Measurements from ENCODE around the gene PPFIA2. TPM values are rescaled to one million over a fixed set of nuclear protein-coding genes. Genes with fewer than 3 reads are reported as not detected.

Gene PPFIA2
- polyA plus RNA-seq (2012; ENCODE audit: missing spikeins): not detected

DNA sequence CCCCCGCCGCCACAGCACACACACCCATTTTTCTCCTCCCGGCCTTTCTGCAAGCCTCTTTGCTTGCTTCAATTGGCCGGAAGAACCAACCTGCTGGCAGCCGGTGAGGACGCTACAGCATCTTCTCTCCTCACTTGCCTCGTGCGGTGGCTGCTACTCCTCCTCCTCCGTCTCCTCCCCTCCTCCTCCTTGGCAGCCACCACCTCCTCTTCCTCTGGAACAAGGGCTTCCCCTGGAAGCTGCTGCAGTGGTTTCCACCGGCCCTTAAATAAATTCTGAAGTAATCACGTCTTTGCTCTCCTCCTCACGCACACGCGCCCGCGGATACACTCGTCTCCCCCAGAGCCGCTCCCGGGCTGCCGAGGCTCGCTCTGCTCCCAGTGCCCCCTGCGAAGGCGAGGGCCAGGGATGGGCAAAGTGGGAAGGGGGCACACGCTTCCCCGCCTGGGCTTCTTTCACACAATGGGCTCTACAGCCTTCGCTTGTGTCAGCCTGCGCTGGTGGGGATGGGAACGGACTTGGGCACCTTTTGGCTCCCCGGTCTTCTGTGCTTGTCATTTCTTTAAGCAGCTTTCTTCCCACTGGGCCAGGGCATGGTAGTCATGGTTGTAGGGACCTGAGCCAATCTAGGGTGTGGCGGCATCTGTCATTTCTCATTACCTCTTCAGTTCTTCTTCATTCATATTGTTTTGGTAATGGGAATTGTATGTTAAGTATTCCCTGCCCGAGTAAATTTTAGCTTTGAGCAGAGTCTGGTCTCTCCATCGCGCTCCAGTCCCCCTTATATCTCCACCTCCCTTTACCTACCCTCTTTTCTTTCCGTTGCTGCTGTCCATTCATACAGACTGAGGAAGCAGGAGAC lies at the start of gene PPFIA2:
PPFIA2 (minus strand) TSS at position 161 of the 862 bp plus-strand sequence.
- no peak for FAIRE-seq
- no peak for DNase-seq (ENCODE audit: insufficient read length)
- TF ChIP-seq POLR2AphosphoS5 (IDR thresholded peaks at IDR 0.05; ENCODE audit: low read depth, low read length) (no peak), TAF1 (IDR thresholded peaks at IDR 0.05; ENCODE audit: borderline replicate concordance, low read depth, low read length) (no peak), POLR2A (IDR thresholded peaks at IDR 0.05; ENCODE audit: low read depth, low read length) (no peak)

DNA sequence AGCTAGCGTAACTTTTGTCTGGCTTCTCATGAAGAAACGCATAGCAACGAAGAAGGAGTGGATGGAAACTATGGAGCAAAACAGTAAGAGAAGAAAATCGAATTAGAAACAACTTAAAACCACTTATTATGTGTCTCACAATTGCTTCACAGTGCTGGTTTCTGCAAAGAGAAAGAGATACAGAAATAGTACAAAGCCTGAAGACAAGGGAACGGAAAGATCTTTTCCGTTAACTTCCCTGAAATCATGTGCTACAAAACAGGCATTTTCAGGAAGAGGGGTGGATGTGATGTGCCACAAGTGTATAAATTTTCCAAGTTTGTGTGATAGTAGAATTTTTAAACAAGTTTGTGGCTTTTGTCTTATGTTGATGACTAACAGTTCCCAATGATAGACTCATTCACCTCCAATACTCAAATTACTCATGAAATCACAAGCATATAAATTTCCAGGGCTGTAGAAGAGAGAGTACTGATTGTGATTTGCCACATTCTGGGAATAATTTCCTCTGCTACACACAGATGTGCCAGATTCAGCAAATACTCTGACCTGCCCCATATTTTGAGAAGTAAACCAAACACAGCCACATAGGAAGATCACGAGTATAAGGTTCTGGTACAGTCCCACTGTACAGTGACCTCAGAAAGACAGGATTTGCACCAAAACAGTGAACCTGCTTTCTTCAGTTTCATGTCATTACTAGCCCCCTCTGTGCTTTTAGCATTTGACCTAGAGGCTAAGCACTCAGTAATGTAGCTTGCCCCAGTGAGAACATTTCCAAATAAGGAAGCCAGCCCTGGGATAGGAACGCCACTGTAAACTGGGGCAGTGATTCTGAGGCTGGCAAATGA lies 41.4 kb upstream of the PPFIA2 start:
- TF ChIP-seq TAF1 (IDR thresholded peaks at IDR 0.05; ENCODE audit: borderline replicate concordance, low read depth, low read length) (no peak), POLR2AphosphoS5 (IDR thresholded peaks at IDR 0.05; ENCODE audit: low read depth, low read length) (no peak), POLR2A (IDR thresholded peaks at IDR 0.05; ENCODE audit: low read depth, low read length) (no peak)
- DNase-seq (ENCODE audit: insufficient read length): no peak
- FAIRE-seq: no peak

DNA sequence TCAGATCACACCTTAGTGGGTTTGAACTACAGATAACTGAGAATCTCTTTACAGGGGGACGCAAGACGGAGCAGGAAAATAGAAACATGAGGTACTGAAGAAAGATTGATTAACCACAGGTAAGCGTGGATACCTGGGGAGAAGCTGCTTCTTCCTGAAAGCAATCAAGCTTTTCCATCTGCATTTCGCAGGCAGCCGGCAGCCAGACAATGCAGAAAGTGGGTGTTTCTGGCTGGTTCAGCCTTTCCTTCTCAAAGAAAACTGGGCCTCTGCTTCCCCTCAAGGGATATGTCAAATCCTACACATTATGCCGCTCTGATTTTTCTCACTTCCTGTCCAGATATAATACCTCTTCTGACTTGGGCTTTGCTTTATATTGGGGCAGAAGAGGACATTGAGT lies 39.1 kb upstream of the PPFIA2 start:
- TF ChIP-seq TAF1 (IDR thresholded peaks at IDR 0.05; ENCODE audit: borderline replicate concordance, low read depth, low read length) (no peak), POLR2A (IDR thresholded peaks at IDR 0.05; ENCODE audit: low read depth, low read length) (no peak), POLR2AphosphoS5 (IDR thresholded peaks at IDR 0.05; ENCODE audit: low read depth, low read length) (no peak)

DNA sequence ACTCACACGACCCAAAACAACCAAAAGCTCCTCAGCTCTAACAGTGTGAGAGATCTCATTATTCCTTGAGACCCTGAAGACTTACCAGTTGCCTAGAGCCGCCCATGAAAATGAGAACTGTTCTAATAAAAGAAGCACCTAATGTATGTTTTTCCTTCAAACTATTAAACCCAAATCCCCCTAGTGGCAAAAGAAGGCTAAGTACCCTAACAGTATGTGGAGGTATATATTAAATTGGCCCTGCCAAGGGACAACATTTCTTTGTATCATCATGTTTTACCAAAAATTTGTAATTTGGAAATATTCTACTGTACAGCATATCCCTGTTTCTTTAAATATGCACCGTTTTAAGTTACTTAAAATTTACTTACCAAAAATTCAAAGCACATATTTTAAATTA lies 38.0 kb upstream of the PPFIA2 start:
- no peak for FAIRE-seq
- DNase-seq (ENCODE audit: insufficient read length): no peak

More for the DNA sequence above, 39.1 kb upstream of the PPFIA2 start:
- FAIRE-seq (no peak), DNase-seq (ENCODE audit: insufficient read length) (no peak)

DNA sequence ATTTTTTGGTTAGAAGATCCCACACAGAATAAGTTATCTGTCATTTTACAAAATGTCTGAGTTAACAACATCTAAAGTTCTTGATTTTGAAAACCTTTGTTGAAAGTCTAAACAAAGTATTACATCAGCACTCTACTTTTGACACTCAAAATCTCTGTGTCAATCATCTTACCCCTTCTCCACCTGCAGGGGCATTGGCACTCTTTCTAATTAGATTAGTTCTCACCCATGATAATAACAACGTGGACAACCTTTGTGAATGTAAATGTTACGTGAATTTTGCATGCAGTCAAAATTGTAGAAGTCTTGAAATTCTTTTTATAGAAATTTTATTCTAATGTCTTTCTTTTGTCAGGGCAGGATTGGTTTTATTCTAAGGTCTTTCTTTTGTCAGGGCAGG lies 33.5 kb upstream of the PPFIA2 start:
- no peak for FAIRE-seq

More for the DNA sequence above, 38.0 kb upstream of the PPFIA2 start:
- TF ChIP-seq TAF1 (IDR thresholded peaks at IDR 0.05; ENCODE audit: borderline replicate concordance, low read depth, low read length) (no peak), POLR2AphosphoS5 (IDR thresholded peaks at IDR 0.05; ENCODE audit: low read depth, low read length) (no peak), POLR2A (IDR thresholded peaks at IDR 0.05; ENCODE audit: low read depth, low read length) (no peak)

DNA sequence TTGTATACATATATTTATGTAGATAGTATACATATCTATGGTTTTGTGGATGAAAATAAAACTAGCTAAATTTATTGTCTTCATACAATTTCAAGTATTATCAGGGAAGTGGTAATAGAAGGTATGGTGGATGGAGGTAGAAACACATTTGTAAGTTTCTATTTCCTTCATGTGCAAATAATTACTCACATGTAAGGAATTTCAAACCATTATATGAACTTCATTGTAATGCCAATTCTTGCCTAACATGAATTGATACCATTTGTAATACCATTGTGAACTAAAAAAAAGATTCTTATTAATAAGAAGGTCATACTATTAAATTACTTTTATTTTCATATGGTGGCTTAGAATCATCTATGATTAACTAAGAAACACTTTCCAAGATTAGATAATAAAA lies 20.1 kb upstream of the PPFIA2 start:
- FAIRE-seq (no peak), DNase-seq (ENCODE audit: insufficient read length) (no peak)
- TF ChIP-seq POLR2A (IDR thresholded peaks at IDR 0.05; ENCODE audit: low read depth, low read length) (no peak), POLR2AphosphoS5 (IDR thresholded peaks at IDR 0.05; ENCODE audit: low read depth, low read length) (no peak), TAF1 (IDR thresholded peaks at IDR 0.05; ENCODE audit: borderline replicate concordance, low read depth, low read length) (no peak)

More for the DNA sequence above, 33.5 kb upstream of the PPFIA2 start:
- DNase-seq (ENCODE audit: insufficient read length): no peak
- TF ChIP-seq POLR2A (IDR thresholded peaks at IDR 0.05; ENCODE audit: low read depth, low read length) (no peak), POLR2AphosphoS5 (IDR thresholded peaks at IDR 0.05; ENCODE audit: low read depth, low read length) (no peak)

DNA sequence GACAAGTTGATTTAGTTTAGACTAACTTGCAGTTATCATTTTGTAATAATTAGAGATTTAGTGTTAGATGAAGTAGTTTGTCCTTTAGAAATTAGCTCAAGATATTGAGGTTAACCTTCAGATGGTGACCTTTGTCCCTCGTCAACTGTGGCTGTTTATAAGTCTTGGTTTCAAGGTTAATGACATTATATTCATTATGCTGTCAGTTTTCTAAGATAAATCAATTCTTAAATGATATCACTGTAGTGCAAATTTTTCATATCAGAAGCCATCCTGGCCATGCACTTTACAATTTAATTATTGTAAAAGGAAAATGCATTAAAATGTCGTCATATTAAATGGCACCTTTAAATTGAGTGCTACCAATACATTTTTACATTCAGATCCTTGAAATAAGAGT lies 19.6 kb upstream of the PPFIA2 start:
- no peak for FAIRE-seq
- TF ChIP-seq TAF1 (IDR thresholded peaks at IDR 0.05; ENCODE audit: borderline replicate concordance, low read depth, low read length) (no peak), POLR2A (IDR thresholded peaks at IDR 0.05; ENCODE audit: low read depth, low read length) (no peak)
- DNase-seq (ENCODE audit: insufficient read length): no peak

DNA sequence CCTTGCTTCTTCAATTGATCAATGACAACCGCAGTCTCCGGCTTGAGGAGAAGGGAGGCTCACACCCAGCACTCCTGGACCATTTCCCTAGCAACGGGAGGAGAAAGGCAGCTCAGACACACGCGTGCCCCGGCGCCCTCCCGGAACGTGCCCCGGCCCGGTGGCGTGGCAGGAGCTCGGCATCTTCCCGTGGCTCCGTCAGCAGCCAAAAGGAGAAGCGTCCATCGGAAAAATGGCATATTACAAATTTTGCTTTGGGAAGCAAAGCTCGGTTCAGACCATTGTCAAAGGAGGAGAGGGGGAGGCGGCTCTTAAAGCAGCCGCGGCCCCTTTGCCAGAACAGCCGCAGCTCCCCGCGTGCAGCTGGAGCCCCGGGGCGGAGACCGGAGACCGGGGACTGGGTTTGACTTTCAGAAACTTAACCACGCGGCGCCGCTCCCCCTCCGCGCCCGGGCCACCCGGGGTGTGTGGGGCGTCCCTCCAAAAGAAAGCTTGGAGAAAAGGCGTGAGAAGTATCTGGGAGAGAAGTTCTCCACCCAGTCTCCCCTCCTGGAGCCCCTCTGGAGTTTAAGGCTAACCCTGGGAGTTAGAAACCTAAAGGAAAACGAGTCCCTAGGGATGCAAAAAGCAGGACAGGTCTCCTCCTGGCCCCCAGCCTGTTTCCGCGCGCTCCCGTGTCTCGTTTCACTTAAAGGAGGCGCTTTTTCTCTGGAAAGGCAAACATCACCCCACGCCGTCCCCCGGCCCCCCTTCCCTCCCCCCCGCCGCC lies 545 bp downstream of the PPFIA2 start:
- DNase-seq (ENCODE audit: insufficient read length) (no peak), FAIRE-seq (no peak)
- no peak for TF ChIP-seq TAF1 (IDR thresholded peaks at IDR 0.05; ENCODE audit: borderline replicate concordance, low read depth, low read length)
- TF ChIP-seq POLR2AphosphoS5 (IDR thresholded peaks at IDR 0.05; ENCODE audit: low read depth, low read length): no peak
- TF ChIP-seq POLR2A (IDR thresholded peaks at IDR 0.05; ENCODE audit: low read depth, low read length): no peak

DNA sequence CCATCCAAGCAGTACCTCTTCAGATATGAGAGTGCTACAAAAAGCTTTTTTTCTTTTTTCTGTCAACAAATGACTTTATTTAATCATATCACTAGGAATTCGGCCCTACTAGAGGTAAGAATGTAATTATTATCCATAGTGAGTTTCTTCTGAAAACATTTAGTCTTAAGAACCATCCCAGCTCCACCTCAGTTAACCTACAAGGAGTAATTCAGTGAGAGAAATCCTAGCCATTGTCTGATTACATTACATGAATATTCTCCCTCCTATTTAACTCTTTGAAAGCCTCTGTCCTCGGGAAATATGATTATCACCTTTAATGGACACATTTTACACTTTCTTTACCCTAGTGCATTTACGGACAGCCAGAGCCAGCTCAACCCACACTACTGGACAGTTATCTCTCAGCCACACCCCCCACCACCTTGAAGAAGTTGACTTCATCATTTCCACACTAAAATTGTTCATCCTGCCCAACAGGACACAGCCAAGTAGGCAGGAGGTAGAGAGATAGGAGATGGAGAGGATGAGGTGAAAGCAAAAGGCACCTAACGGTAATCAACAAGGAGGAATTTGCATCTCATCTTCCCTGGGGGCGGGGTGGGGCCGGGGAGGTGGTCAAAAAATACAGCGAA lies 1.3 kb downstream of the PPFIA2 start:
- FAIRE-seq (no peak), DNase-seq (ENCODE audit: insufficient read length) (no peak)
- TF ChIP-seq POLR2AphosphoS5 (IDR thresholded peaks at IDR 0.05; ENCODE audit: low read depth, low read length) (no peak), POLR2A (IDR thresholded peaks at IDR 0.05; ENCODE audit: low read depth, low read length) (no peak), TAF1 (IDR thresholded peaks at IDR 0.05; ENCODE audit: borderline replicate concordance, low read depth, low read length) (no peak)

DNA sequence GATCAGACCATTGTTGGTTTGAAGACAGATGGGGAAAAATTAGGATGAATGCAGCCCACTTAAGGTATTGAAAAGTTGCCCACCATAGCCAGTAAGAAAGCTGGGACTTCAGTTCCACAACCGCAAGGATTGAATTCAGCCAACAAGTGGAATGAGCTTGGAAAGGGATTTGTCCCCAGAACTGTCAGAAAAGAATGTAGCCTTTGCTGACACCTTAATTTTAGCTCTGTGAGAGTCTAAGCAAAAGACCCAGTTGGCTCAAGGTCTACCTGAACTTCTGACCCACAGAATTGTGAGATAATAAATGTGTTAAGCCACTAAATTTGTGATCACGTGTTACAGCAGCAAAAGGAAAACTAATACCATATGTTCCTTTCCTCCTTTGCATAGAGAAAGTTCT lies 29.4 kb downstream of the PPFIA2 start:
- TF ChIP-seq TAF1 (IDR thresholded peaks at IDR 0.05; ENCODE audit: borderline replicate concordance, low read depth, low read length): no peak
- TF ChIP-seq POLR2A (IDR thresholded peaks at IDR 0.05; ENCODE audit: low read depth, low read length): no peak
- no peak for TF ChIP-seq POLR2AphosphoS5 (IDR thresholded peaks at IDR 0.05; ENCODE audit: low read depth, low read length)
- DNase-seq (ENCODE audit: insufficient read length) (no peak), FAIRE-seq (no peak)

DNA sequence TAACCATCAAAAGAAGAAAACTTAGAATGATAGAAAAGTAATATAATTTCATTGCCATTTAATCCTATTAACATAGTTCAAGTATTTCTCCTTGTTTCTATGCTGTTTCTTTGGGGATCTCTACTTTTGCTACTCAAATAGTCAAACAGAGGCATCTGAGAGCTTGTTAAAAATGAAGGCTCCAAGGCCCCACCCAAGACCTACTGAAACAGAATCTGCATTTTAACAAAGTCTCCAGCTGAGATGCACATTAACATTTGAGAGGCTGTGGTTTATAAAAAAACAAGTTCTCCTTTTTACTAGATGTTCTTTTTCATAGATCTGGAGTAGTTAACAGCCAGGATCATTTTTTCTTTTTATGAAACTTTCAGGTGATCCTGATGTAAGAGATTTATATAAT lies 31.8 kb downstream of the PPFIA2 start:
- FAIRE-seq (no peak), DNase-seq (ENCODE audit: insufficient read length) (no peak)
- TF ChIP-seq POLR2A (IDR thresholded peaks at IDR 0.05; ENCODE audit: low read depth, low read length) (no peak), POLR2AphosphoS5 (IDR thresholded peaks at IDR 0.05; ENCODE audit: low read depth, low read length) (no peak), TAF1 (IDR thresholded peaks at IDR 0.05; ENCODE audit: borderline replicate concordance, low read depth, low read length) (no peak)

Measured in GM12892 (cell line).